GM20431 (cell line): ENCODE results near the gene KIF1A.

Experiments used
- in situ Hi-C: fragments of 300-500 bp; cut with MseI, MboI; formaldehyde crosslinking; loops from one replicate; pipeline ENCODE4 v1.15.0; 2020; ENCODE audit warnings: low sequenced_read_pairs; ENCODE audit not compliant: unreplicated experiment

Gene KIF1A

GRCh38 chr2:240819858-240820606 lies at the start of gene KIF1A:
Gene KIF1A (minus strand): TSS chr2:240820219. CDS start chr2:240797752, 22,467 bp downstream.
- in situ Hi-C loops: no loop called here

GRCh38 chr2:240869109-240869955 lies 49.3 kb upstream of the KIF1A start:
- in situ Hi-C loops: no loop called here

- in situ Hi-C loops: no loop called here
Observed at GRCh38 chr2:240868286-240869108, 48.5 kb upstream of the KIF1A start, which contains the start of gene AGXT. Gene AGXT (plus strand): TSS chr2:240868824. CDS start chr2:240868866, 42 bp downstream.

- in situ Hi-C loops: no loop called here
Observed at GRCh38 chr2:240865391-240865790, 45.4 kb upstream of the KIF1A start.

GRCh38 chr2:240864475-240864874 lies 44.5 kb upstream of the KIF1A start:
- in situ Hi-C loops: no loop called here

- in situ Hi-C loops: no loop called here
Observed at GRCh38 chr2:240861547-240861946, 41.5 kb upstream of the KIF1A start.

GRCh38 chr2:240858871-240859270 lies 38.9 kb upstream of the KIF1A start:
- in situ Hi-C loops: no loop called here

GRCh38 chr2:240858321-240858720 lies 38.3 kb upstream of the KIF1A start:
- in situ Hi-C loops: no loop called here

GRCh38 chr2:240857039-240858008 lies 37.3 kb upstream of the KIF1A start:
- in situ Hi-C loops: no loop called here

- in situ Hi-C loops: no loop called here
Observed at GRCh38 chr2:240856151-240856980, 36.3 kb upstream of the KIF1A start.

GRCh38 chr2:240855670-240856069 lies 35.7 kb upstream of the KIF1A start:
- in situ Hi-C loops: no loop called here

- in situ Hi-C loops: no loop called here
Observed at GRCh38 chr2:240852671-240853314, 32.8 kb upstream of the KIF1A start.

- in situ Hi-C loops: no loop called here
Observed at GRCh38 chr2:240851078-240851991, 31.3 kb upstream of the KIF1A start.

GRCh38 chr2:240850756-240851077 lies 30.7 kb upstream of the KIF1A start:
- in situ Hi-C loops: no loop called here

GRCh38 chr2:240850026-240850425 lies 30.0 kb upstream of the KIF1A start:
- in situ Hi-C loops: no loop called here

- in situ Hi-C loops: no loop called here
Observed at GRCh38 chr2:240848900-240849680, 29.1 kb upstream of the KIF1A start.
